ENCODE results near the gene LRFN4.

The LRFN4 gene

DNA sequence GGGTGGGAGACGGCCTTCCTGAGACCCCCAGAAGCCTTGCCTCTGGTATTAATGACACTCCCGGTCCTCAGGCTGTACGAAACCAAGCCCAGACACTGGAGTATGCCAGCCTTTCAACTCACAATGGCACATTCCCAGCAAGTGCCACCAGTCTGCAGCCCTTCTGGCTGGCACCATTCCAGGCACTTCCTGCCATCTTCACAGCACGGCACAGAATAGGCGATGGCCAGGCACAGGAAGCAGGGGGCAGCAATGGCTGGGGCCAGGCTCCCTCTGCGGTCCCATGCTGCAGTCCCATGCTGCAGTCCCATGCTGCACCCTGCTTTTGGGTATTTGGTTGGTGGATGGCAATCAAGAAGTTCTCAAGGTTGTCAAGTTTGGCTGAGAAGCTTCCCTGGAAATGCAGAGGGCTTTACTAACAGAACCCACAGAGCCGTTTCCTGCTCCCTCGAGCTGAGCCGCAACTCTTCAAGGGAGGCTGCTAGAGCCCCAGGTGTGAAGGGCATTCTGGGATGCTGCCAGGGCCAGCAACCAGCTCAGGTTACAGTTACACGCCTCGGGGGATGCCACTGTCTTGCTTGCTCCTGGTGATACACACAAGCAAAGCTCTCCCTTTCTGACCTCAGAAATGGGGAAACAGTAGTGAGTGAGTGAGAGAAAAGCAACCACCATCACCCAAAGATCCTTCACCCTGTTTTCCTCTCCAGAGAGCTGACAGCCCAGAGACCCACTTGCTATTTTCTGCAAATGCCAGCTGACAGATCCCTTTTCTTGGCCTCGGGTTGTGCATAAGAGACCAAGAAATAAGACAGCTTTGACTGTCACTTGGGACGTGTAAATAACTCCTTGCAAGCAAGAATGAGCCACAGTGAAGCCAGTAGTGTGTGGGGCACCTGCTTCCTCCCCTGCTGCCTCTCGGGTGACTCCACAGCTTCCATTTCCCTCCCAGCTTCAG lies 23.9 kb downstream of the LRFN4 start:
- H3K4me3 ChIP-seq (ENCODE audit: low read depth, low read length), result peak overlapping the region; percentile 11; the same call in 1 of the 2 replicates
- DNase-seq (ENCODE audit: low read depth), result peak; percentile 76
- TF ChIP-seq, protein P1, sequence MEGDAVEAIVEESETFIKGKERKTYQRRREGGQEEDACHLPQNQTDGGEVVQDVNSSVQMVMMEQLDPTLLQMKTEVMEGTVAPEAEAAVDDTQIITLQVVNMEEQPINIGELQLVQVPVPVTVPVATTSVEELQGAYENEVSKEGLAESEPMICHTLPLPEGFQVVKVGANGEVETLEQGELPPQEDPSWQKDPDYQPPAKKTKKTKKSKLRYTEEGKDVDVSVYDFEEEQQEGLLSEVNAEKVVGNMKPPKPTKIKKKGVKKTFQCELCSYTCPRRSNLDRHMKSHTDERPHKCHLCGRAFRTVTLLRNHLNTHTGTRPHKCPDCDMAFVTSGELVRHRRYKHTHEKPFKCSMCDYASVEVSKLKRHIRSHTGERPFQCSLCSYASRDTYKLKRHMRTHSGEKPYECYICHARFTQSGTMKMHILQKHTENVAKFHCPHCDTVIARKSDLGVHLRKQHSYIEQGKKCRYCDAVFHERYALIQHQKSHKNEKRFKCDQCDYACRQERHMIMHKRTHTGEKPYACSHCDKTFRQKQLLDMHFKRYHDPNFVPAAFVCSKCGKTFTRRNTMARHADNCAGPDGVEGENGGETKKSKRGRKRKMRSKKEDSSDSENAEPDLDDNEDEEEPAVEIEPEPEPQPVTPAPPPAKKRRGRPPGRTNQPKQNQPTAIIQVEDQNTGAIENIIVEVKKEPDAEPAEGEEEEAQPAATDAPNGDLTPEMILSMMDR (IDR thresholded peaks at IDR 0.05; ENCODE audit: control insufficient read depth, extremely low read depth, insufficient read depth), result no peak

DNA sequence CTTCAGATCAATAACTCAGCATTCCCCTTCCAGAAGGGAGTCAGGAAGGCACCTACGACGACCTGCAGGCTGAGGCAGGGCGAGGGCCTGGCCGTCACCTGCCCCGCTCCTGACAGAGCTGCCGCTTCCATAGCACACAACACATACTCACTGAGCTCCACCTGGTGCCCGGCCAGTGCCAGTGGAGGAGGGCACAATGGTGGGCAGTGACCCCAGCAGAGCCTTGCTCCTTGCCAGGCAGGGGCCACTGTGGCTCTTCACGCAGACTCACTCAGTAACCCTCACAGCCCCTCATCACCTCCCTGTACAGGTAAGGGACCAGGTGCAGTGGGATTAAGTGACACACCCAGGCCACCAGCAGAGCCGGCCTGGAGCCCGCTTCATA lies 24.6 kb downstream of the LRFN4 start:
- no peak overlapping the region for H3K4me3 ChIP-seq (ENCODE audit: low read depth, low read length)
- TF ChIP-seq, protein P1 (IDR thresholded peaks at IDR 0.05; ENCODE audit: control insufficient read depth, extremely low read depth, insufficient read depth), result peak; percentile 33; the same call in 1 of the 2 replicates
- no peak for DNase-seq (ENCODE audit: low read depth)

DNA sequence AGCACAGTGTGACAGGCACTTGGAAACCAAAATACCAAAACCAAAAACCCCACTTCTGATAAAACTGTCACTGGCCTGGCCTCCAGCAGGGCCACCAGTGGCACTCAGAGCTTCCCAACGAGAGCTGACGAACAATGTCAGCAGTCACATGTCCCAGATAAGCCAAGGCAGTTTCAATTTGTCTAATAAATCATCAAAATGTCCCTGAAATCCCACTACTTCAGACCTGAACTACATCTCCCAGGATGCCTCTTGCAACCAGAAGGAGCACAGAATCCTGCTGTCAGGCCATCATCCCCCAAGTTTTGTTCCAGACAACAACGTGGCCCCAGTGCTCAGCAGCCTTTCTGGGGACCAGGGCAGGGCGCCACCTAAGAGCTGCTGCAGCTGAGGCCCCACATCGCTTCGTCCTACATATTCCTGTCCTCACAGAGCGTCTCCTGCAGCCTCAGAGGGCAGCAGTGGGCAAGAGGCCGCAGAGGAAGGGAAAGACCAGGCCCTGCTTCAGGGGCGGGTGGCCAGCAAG lies 25.1 kb downstream of the LRFN4 start:
- no peak for DNase-seq (ENCODE audit: low read depth)
- TF ChIP-seq, protein P1 (IDR thresholded peaks at IDR 0.05; ENCODE audit: control insufficient read depth, extremely low read depth, insufficient read depth), result no peak
- no peak overlapping the region for H3K4me3 ChIP-seq (ENCODE audit: low read depth, low read length)

DNA sequence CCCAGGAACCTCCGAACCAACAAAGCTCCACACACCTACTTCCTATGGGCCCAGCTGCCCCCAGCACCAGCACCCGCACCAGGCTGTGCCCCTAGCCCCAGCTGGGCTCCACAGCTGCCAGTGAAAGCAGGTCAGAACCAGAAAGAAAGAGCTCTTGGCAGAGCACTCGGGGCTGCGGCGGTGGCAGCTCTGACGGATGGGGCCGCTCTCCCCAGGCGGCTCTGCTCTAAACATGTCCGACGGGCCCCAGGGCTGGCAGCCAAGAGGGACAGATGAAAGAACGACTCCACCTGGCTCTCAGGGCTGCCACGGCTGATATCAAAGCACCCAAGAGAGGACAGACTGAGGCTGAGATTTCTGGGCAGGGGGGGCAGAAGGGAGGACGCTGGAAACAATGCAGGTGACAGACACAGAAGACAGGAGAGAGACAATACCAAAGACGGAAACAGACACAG lies 25.7 kb downstream of the LRFN4 start:
- no peak for DNase-seq (ENCODE audit: low read depth)
- no peak overlapping the region for H3K4me3 ChIP-seq (ENCODE audit: low read depth, low read length)

DNA sequence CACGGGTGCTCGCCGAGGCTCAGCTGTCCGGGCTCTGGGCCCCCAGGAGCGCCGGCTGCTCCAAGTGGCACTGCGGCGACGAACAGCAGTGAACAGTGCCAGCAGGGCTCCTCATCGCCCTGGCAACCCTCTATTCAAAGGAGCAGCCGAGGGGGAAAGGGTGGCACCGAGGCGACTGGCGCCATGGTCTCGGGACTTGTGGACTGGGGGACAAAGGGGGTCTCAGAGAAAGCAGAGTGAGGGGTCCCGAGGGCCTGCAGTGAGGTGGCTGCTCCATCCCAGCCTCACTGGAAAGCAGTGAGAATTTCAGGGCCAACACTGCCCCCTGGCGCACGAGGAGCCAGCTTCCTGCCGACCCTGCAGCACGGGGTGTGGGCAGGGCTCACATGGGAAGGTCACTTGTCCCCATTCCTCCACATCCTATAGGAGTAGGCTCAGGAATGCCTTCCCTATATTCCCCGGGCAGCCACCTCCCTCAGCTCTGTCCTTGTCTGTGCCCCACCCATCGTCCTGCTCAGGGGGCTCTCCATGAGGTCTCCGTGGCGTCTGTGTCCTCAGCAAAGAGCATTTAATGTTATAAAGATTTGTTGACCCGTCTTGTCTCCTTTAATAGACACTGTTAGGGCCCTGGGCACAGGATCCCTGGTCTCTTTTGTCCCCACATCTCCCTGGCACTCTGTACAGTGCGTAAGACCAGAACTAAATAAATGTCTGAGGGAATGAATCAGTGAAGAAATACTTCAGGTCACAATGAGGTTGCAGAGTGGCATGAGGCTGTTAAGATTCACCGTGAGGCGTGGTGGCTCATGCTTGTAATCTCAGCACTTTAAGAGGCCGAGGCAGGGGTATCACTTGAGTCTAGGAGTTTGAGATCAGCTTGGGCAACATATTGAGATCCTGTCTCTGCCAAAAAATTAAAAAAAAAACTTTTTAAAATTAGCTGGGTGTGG lies 26.4 kb downstream of the LRFN4 start:
- H3K4me3 ChIP-seq (ENCODE audit: low read depth, low read length), result no peak overlapping the region
- TF ChIP-seq, protein P1 (IDR thresholded peaks at IDR 0.05; ENCODE audit: control insufficient read depth, extremely low read depth, insufficient read depth), result peak; percentile 34
- no peak for DNase-seq (ENCODE audit: low read depth)

More for the DNA sequence above, 25.7 kb downstream of the LRFN4 start:
- TF ChIP-seq, protein P1 (IDR thresholded peaks at IDR 0.05; ENCODE audit: control insufficient read depth, extremely low read depth, insufficient read depth), result no peak

DNA sequence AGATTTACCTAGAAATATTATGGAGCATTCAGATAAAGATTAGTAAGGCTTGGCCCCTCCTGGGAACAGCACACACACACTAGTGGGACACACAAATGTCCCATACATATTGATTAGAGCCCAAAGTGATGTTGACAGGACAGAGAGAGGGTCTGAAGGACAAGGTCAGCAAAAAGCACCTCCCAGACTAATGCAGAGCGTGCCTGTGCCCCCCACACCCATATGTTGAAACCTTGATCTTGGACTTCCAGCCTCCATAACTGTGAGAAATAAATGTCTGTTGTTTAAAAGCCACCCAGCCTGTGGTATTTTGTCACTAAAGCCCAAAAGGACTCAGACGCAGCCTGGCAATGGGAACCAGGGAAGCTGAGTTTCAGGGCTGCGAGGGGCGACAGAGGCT lies 27.6 kb downstream of the LRFN4 start:
- H3K4me3 ChIP-seq (ENCODE audit: low read depth, low read length), result no peak overlapping the region
- TF ChIP-seq, protein P1 (IDR thresholded peaks at IDR 0.05; ENCODE audit: control insufficient read depth, extremely low read depth, insufficient read depth), result no peak
- no peak for DNase-seq (ENCODE audit: low read depth)

All from LNCaP clone FGC (cell line).